GM21367 (cell line): ENCODE results near the gene PCNT.

Experiments
- ATAC-seq: cut with Tn5 transposase; IDR thresholded peaks from one replicate; pipeline ENCODE4 v1.9.1; 2021; ENCODE audit not compliant: unreplicated experiment

PCNT gene

DNA sequence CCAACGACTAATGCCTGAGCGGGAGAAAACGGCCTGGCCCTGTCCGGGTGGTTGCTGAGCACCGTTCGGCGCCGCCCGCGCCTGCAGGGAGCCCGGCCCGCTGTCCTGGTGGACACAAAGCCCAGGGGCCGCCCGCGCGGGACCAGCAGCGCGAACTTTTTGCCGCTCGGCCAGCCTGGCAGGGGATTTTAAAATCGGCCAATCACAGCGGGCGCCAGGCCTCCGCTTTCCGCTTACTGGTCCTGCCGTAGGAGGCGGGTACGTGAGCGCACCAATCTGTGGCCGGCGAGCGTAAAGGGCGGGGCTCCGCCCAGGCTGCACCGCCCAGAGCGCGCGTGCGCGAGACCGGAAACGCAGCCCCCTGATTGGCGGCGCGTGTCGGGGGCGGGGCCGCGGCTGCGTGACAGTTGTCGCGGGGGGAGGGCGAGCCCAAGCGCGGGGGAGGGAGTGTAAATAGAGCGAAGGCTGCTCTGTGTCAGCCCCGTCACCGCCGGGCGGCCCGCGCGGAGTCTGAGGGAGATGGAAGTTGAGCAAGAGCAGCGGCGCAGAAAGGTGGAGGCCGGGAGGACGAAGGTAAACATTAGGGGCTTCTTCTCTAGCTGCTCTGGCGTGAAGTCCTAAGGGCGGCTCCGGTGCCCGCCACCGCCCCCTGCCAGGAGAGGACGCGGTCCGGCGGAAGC, at the start of gene PCNT, which contains the start of gene C21orf58:
Gene PCNT, plus strand, starts transcription at position 447 of the 680 bp plus-strand sequence. Its CDS starts 73 bp downstream, at position 520.
Gene C21orf58, minus strand, starts transcription at position 161 of the 680 bp plus-strand sequence. CDS start 1,132 bp downstream, outside the sequence.
- peak; percentile 63 for ATAC-seq

DNA sequence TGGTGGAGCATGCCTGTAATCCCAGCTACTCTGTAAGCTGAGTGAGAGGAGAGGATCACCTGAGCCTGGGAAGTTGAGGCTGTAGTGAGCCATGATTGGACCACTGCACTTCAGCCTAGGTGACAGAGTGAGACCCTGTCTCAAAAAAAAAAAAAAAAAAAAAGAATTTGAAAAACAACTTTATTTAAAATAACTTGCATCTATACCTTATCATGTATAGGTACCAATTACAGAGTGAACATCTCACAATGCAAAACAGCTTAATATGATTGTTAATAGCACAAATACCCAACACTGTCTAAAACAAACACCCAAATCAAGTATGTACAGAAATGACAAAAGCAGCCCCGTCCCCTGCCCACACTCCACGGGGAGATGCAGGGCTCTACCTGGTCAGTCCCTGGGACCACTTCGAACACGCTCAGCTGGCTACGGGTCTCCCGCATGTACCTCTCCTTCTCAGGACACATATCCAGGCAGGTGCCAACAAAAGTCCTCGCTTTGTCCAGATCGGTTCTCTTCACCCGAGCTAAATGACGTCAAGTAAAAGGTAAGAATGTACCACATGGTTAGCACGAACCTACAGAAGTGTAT, 49.1 kb upstream of the PCNT start:
- no peak for ATAC-seq

- no peak for ATAC-seq
Measured at GRCh38 chr21:46284077-46284644, 39.8 kb upstream of the PCNT start.

DNA sequence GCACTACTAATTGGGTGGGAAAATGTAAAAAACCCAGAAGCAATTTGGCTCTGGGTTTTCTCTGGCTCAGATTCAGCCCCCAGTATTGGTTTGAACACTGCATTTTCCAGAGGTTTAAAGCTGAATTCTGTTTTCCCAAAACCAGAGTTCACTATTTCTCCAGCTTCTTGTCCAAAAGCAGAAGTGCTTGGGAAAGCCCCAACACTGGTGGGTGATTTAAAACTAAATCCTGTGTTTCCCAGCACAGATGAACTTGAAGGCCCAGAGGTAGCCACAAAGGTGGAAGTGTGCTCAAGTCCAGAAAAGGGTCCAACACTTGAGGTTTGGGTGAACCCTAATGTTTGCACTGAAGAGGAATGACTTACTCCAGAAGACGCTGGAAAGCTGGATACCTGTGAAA, 39.2 kb upstream of the PCNT start:
- no peak for ATAC-seq

GRCh38 chr21:46285206-46285661, 38.7 kb upstream of the PCNT start, which contains the start of gene MCM3AP:
TSS of gene MCM3AP (minus strand) at chr21:46285611. CDS start at chr21:46285286, 325 bp downstream.
- ATAC-seq = no peak

DNA sequence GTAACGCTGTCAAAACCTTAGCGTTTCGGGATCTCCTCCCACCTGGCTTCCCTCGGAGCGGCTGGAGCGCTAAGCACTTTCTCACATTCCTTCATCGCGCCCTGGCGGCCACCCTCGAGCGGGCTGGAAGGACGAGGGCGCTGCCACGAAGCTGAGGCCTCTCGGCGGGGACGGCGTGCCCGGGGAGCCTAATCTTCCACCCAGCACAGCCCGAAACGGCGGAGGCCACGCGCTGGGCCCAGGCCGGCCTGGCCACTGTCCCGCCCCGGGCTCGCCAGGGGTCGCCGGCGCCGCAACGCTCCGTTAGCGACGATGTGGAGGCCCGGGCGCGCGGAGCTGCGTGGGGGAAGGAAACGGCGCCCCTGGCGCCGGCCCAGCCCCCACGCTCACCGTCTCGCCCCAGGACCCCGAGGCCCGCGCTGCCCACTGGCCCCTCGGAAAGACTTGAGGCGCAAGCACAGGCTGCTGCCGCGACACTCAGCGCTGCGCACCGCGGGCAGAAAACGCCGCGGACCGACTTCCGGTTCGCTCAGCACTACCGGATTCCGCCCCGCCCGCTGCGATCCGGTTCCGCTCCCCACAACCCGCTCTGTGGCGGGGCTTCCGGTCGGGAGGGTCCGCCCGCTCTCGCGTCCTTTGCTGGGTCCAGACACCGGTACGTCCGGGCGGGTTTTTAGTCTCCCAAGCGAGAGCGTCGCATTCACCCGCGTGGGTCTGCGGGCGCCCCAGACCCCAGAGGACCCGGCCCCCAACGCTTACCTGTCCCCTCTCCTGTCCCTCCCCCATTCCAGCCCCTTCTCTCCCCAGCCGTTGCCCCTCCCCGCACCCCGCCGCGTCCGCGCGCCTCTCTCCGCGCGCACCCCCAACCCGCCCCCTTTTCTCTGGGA, 38.0 kb upstream of the PCNT start, which contains the start of gene YBEY:
Gene YBEY, plus strand, starts transcription at position 582 of the 887 bp plus-strand sequence. CDS start 572 bp downstream, outside the sequence.
- ATAC-seq = peak; percentile 73

DNA sequence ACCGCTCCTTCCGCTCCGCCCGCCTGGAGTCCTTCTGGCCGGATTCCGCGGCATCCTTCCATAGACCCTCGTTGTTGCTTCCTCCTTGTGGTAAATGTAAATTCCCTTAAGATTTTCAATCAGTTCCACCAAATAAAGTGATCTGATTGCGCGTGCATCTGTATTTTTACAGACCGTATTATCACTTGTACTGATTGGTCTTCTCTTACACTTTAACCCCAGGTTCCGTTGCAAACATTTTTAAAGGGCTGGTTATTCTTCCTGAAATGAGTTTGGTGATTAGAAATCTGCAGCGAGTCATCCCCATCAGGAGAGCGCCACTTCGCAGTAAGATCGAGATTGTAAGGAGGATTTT, 37.3 kb upstream of the PCNT start:
- no peak for ATAC-seq

- ATAC-seq = no peak
Measured at GRCh38 chr21:46287541-46287940, 36.4 kb upstream of the PCNT start.

GRCh38 chr21:46289655-46290179, 34.2 kb upstream of the PCNT start:
- ATAC-seq = no peak

DNA sequence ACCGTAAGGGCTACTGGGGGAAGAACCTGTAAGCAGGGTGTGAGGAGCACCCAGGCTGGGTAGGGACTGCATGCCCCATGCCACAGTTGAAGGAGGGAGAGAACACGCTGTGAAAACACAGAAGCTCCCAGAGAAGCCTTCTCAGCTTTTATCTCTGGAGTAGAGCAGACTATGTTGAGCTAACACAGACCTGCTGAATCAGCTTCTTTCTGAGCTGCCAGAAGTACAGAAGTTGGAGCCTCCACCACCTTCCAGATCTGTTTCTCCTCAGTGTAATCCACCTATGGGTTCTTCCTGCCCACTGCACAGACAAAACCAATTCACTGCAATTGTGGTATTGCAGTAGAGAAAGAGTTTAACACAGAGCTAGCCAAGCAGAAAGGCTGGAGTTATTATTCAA, 32.4 kb upstream of the PCNT start:
- no peak for ATAC-seq

DNA sequence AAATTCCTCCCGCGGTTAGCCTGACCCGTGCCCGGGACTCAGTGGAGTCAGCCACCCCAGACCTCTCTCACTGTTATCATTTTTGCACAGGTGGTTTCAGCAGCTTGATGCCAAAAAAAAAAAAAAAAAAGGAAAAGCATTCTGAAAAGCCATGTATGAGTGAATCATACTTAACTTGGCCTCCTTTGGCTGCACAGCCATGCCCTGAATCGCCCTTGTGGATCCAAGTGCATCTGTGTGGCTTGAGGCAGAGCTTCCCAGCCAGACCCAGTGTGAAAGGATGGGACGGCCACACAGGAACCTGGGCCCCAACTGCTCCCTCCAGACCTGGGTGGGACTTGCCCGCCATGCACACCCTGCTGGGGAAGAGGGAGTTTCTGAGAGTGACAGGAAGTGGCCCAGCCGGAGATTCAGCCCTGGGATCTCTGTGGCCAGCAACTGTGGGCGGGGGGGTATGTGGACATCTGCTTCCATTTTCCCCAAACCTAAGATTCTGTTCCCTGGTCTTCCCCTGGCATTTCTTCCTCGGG, 29.2 kb upstream of the PCNT start:
- ATAC-seq = no peak

DNA sequence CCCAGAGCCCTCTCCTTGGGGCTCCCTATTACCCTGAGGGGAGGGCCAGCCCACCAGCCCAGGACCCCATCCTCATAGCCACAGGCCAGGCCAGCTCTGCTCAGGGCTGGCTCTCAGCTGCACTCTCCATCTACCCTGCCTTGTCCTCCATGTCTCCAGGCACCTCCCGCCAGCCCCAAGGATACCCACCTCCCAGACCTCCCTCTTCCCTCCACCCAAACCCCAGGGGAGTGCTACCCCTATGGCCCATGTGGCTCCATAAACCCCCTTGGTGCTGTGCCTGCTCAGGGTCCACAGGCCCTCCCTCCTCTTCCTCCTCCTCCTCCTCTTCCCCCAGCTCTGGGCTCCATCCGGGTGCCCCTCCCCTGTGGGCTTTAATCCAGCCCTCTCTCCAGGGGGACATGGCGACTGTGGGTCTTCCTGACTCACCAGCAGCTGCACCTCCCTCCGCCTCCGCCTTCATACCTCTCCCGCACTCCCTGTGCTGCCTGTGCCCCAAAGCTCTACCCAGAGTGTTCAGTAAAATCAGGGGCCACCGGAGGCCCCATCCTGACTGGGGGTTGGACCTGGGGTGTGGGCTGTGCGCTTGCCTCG, 28.7 kb upstream of the PCNT start:
- ATAC-seq = no peak

- ATAC-seq = no peak
Measured at GRCh38 chr21:46295996-46296752, 27.8 kb upstream of the PCNT start.

DNA sequence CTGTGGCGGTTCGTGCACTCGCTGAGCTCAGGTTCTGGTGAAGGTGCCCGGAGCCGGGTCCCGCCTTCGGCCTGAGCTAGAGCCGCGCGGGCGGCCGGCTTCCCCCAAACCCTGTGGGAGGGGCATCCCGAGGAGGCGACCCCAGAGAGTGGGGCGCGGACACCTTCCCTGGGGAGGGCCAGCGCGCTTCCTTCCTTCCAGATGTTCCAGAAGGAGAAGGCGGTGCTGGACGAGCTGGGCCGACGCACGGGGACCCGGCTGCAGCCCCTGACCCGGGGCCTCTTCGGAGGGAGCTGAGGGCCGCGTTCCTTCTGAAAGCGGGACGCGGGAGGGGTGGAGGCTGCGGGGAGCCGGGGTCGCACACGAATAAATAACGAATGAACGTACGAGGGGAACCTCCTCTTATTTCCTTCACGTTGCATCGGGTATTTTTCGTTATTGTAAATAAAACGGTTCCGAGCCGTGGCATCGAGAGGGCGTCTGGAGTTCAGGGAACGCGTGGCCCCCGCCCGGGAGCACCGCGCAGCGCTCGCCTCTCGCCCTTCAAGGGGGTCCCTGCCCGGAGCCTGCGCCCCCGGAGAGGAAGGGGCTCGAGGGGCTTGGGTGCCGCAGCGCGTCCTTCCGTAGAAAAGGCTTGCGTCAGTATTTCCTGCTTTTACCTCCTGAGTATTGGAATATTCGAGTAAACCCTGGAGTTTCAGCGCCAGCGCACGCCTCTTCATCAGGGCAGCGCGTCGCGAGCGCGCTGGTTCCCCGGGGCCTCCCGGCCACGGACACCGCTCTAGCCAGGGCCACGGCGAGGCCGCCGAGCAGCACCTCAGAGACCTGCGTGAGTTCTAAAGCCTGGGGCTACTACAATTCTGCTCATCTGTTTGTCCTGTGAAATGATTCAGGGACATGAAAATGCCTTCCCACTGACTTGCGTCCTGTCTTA, 26.4 kb upstream of the PCNT start:
- ATAC-seq = no peak

- ATAC-seq = no peak
Measured at GRCh38 chr21:46299167-46299566, 24.8 kb upstream of the PCNT start.

DNA sequence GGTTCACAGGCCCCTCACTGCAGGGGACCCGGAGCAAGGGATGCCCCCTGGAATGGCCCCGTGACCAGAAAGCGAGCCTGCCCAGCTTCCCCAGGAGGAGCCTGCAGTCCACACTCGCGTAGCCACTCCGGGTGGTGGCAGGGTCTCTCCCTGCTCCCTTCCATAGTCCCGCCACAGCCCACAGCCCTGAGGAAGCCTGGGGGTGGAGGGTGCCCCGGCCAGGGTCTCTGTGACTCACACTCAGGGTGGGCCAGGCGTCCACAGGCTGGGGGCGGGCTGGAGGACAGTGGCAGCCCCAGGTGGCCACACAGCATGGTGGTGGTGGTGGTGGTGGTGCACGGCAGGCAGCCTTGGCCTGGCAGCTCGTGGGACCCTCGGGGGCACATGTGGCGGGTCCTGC, 22.2 kb upstream of the PCNT start:
- no peak for ATAC-seq

- no peak for ATAC-seq
Measured at GRCh38 chr21:46304437-46304836, 19.5 kb upstream of the PCNT start.

GRCh38 chr21:46304955-46305354, 19.0 kb upstream of the PCNT start:
- ATAC-seq = no peak
